Vagina (tissue), 2 donors: ENCODE measurements around the gene ARHGAP24. TPM values are rescaled to one million over a fixed set of nuclear protein-coding genes. Genes with fewer than 3 reads are reported as not detected.

Experiments
- DNase-seq, 2 donors: peaks; one replicate each; pipeline ENCODE4 v3.0.0-alpha.2; 2017; ENCODE audit errors: extremely low spot score in 2 of 2
- H3K27ac ChIP-seq: fragments of 200-600 bp; sonication (generic); one replicate; pipeline ENCODE4 v1.5.1; 2019
- H3K27me3 ChIP-seq: fragments of 200-600 bp; sonication (generic); one replicate; pipeline ENCODE4 v1.5.1; 2019
- H3K36me3 ChIP-seq, 2 donors: fragments of 200-600 bp; sonication (generic); one replicate each; pipeline ENCODE4 v1.5.1; 2017 to 2019
- H3K4me1 ChIP-seq: fragments of 200-600 bp; sonication (generic); one replicate; pipeline ENCODE4 v1.5.1; 2019
- H3K4me3 ChIP-seq, 2 donors: fragments of 200-600 bp; sonication (generic); 1 replicate in 1 of 2; 2 replicates in 1 of 2; pipeline ENCODE4 v1.5.1; 2016 to 2019
- H3K9me3 ChIP-seq: fragments of 200-600 bp; sonication (generic); one replicate; pipeline ENCODE4 v1.5.1; 2019
- CTCF ChIP-seq, 3 experiments: fragments of 450-650 bp in 2 of 3; fragments of 200-600 bp in 1 of 3; sonication (generic) in 1 of 3; IDR thresholded peaks; one replicate each; pipeline ENCODE4 v1.5.1; 2017 to 2019; ENCODE audit warnings: antibody characterized with exemption in 3 of 3, mild to moderate bottlenecking in 2 of 3, moderate library complexity in 2 of 3
- POLR2A ChIP-seq, 2 donors: fragments of 450-650 bp; IDR thresholded peaks; one replicate each; pipeline ENCODE4 v1.6.1; 2017; ENCODE audit warnings: antibody characterized with exemption in 2 of 2, mild to moderate bottlenecking in 2 of 2, moderate library complexity in 2 of 2
- POLR2AphosphoS5 ChIP-seq, 2 donors: sonication (generic); formaldehyde crosslinking; IDR thresholded peaks; one replicate each; pipeline ENCODE4 v1.9.0; 2017; ENCODE audit warnings: antibody characterized with exemption in 2 of 2, mild to moderate bottlenecking in 2 of 2, low read depth in 1 of 2; ENCODE audit not compliant: insufficient read depth in 1 of 2
- intact Hi-C: fragments of 100-400 bp; cut with DNase I; formaldehyde crosslinking; loops from one replicate; pipeline ENCODE4 v1.15.1; 2023
- total RNA-seq: library from RNA; depleted of rRNA; stranded (reverse); fragments of >200 nt; gene quantifications from one replicate; pipeline ENCODE4 v1.2.3, GENCODE V29; 2016

The ARHGAP24 gene
- total RNA-seq, 1 donor from 2014 or later: 40.0 TPM

- H3K9me3 ChIP-seq: no peaks in the 10 kb centered on the region
- H3K36me3 ChIP-seq: no peaks in the 10 kb centered on the region
- H3K27me3 ChIP-seq: no peaks in the 10 kb centered on the region
- no peak for TF ChIP-seq POLR2A (IDR thresholded peaks at IDR 0.05)
- TF ChIP-seq POLR2AphosphoS5 (IDR thresholded peaks at IDR 0.05; ENCODE audit: insufficient read depth in 1 of 2, low read depth in 1 of 2): no peak
- TF ChIP-seq CTCF (IDR thresholded peaks at IDR 0.05): no peak
- H3K27ac ChIP-seq: peak overlapping the region; percentile 16
- peaks cover 41% of the 10 kb centered on the region for H3K4me1 ChIP-seq
- intact Hi-C loops: no loop called here
- H3K4me3 ChIP-seq: peak overlapping the region in 1 of 2 donors; percentile 12
- no peak for DNase-seq
Observed at GRCh38 chr4:85828027-85828890, 353.3 kb downstream of the ARHGAP24 start.

GRCh38 chr4:85829276-85830051, 354.5 kb downstream of the ARHGAP24 start:
- H3K4me1 ChIP-seq: peaks cover 32% of the 10 kb centered on the region
- no peaks in the 10 kb centered on the region for H3K27me3 ChIP-seq
- intact Hi-C loops: no loop called here
- H3K9me3 ChIP-seq: no peaks in the 10 kb centered on the region
- H3K36me3 ChIP-seq: no peaks in the 10 kb centered on the region
- DNase-seq: no peak
- no peak overlapping the region for H3K27ac ChIP-seq
- no peak overlapping the region for H3K4me3 ChIP-seq
- TF ChIP-seq POLR2AphosphoS5 (IDR thresholded peaks at IDR 0.05; ENCODE audit: insufficient read depth in 1 of 2, low read depth in 1 of 2) (no peak), CTCF (IDR thresholded peaks at IDR 0.05) (no peak), POLR2A (IDR thresholded peaks at IDR 0.05) (no peak)

- Histone ChIP-seq H3K27me3 (no peaks in the 10 kb centered on the region), H3K4me3 (no peak overlapping the region), H3K9me3 (no peaks in the 10 kb centered on the region), H3K27ac (no peak overlapping the region), H3K4me1 (peaks cover 21% of the 10 kb centered on the region), H3K36me3 (no peaks in the 10 kb centered on the region)
- intact Hi-C loops: no loop called here
- no peak for DNase-seq
- no peak for TF ChIP-seq CTCF (IDR thresholded peaks at IDR 0.05)
- TF ChIP-seq POLR2A (IDR thresholded peaks at IDR 0.05): no peak
- no peak for TF ChIP-seq POLR2AphosphoS5 (IDR thresholded peaks at IDR 0.05; ENCODE audit: insufficient read depth in 1 of 2, low read depth in 1 of 2)
Observed at GRCh38 chr4:85831647-85832046, 356.7 kb downstream of the ARHGAP24 start.

GRCh38 chr4:85833302-85833701, 358.4 kb downstream of the ARHGAP24 start:
- no peak for DNase-seq
- Histone ChIP-seq H3K4me1 (peaks cover 17% of the 10 kb centered on the region), H3K27me3 (no peaks in the 10 kb centered on the region), H3K36me3 (no peaks in the 10 kb centered on the region), H3K27ac (no peak overlapping the region), H3K9me3 (no peaks in the 10 kb centered on the region), H3K4me3 (no peak overlapping the region)
- no peak for TF ChIP-seq CTCF (IDR thresholded peaks at IDR 0.05)
- intact Hi-C loops: no loop called here

GRCh38 chr4:85834934-85835333, 360.0 kb downstream of the ARHGAP24 start:
- DNase-seq: no peak
- no peaks in the 10 kb centered on the region for H3K36me3 ChIP-seq
- H3K4me1 ChIP-seq: peaks cover 18% of the 10 kb centered on the region
- TF ChIP-seq CTCF (IDR thresholded peaks at IDR 0.05) (no peak), POLR2AphosphoS5 (IDR thresholded peaks at IDR 0.05; ENCODE audit: insufficient read depth in 1 of 2, low read depth in 1 of 2) (no peak)
- no peaks in the 10 kb centered on the region for H3K9me3 ChIP-seq
- H3K27me3 ChIP-seq: no peaks in the 10 kb centered on the region
- intact Hi-C loops: no loop called here
- no peak overlapping the region for H3K27ac ChIP-seq
- H3K4me3 ChIP-seq: no peak overlapping the region
